ENCODE results near the gene SPO11.

Gene SPO11

GRCh38 chr20:57320358-57320757, 9.2 kb upstream of the SPO11 start:
- Histone ChIP-seq H3K27ac (ENCODE audit: low read depth, low read length) (peak overlapping the region; percentile 99), H3K4me2 (ENCODE audit: low read length) (peak overlapping the region; percentile 94), H3F3A (ENCODE audit: control insufficient read depth, insufficient read depth) (peaks cover 66% of the 10 kb centered on the region), H4K20me1 (ENCODE audit: control insufficient read depth, insufficient read depth, low read depth, low read length) (no peaks in the 10 kb centered on the region), H3K36me3 (ENCODE audit: control insufficient read depth, low read length) (peaks cover 5% of the 10 kb centered on the region), H3K4me3 (ENCODE audit: low read length) (peak overlapping the region; percentile 36), H3K27me3 (ENCODE audit: control insufficient read depth, low read length) (no peaks in the 10 kb centered on the region), H3K9me2 (replicated peaks; ENCODE audit: control insufficient read depth, low read length) (no peaks in the 10 kb centered on the region), H3K9me3 (ENCODE audit: control insufficient read depth, insufficient read depth, low read length) (no peaks in the 10 kb centered on the region), H3K4me1 (ENCODE audit: control insufficient read depth, low read length) (peaks cover 97% of the 10 kb centered on the region), H3K79me2 (ENCODE audit: control insufficient read depth, low read length) (peaks cover 39% of the 10 kb centered on the region)
- TF ChIP-seq EZH2phosphoT487 (IDR thresholded peaks at IDR 0.05; ENCODE audit: borderline replicate concordance, low read length) (no peak), CTCF (IDR thresholded peaks at IDR 0.05; ENCODE audit: low read depth, low read length, poor library complexity, severe bottlenecking) (no peak)

GRCh38 chr20:57321142-57321541, 8.5 kb upstream of the SPO11 start:
- Histone ChIP-seq H4K20me1 (ENCODE audit: control insufficient read depth, insufficient read depth, low read depth, low read length) (no peaks in the 10 kb centered on the region), H3K9me3 (ENCODE audit: control insufficient read depth, insufficient read depth, low read length) (no peaks in the 10 kb centered on the region), H3F3A (ENCODE audit: control insufficient read depth, insufficient read depth) (peaks cover 71% of the 10 kb centered on the region), H3K4me1 (ENCODE audit: control insufficient read depth, low read length) (peaks cover 97% of the 10 kb centered on the region), H3K27ac (ENCODE audit: low read depth, low read length) (peak overlapping the region; percentile 99), H3K4me3 (ENCODE audit: low read length) (0 out of 2 replicates have a peak overlapping the region, but pooled peaks have one; percentile 23), H3K27me3 (ENCODE audit: control insufficient read depth, low read length) (no peaks in the 10 kb centered on the region), H3K4me2 (ENCODE audit: low read length) (peak overlapping the region; percentile 94), H3K79me2 (ENCODE audit: control insufficient read depth, low read length) (peaks cover 40% of the 10 kb centered on the region), H3K36me3 (ENCODE audit: control insufficient read depth, low read length) (peaks cover 5% of the 10 kb centered on the region), H3K9me2 (replicated peaks; ENCODE audit: control insufficient read depth, low read length) (no peaks in the 10 kb centered on the region)
- TF ChIP-seq EZH2phosphoT487 (IDR thresholded peaks at IDR 0.05; ENCODE audit: borderline replicate concordance, low read length) (no peak), CTCF (IDR thresholded peaks at IDR 0.05; ENCODE audit: low read depth, low read length, poor library complexity, severe bottlenecking) (no peak)

GRCh38 chr20:57322476-57322875, 7.1 kb upstream of the SPO11 start:
- H3K27me3 ChIP-seq (ENCODE audit: control insufficient read depth, low read length): no peaks in the 10 kb centered on the region
- H3K9me3 ChIP-seq (ENCODE audit: control insufficient read depth, insufficient read depth, low read length): no peaks in the 10 kb centered on the region
- TF ChIP-seq CTCF (IDR thresholded peaks at IDR 0.05; ENCODE audit: low read depth, low read length, poor library complexity, severe bottlenecking): no peak
- no peak for TF ChIP-seq EZH2phosphoT487 (IDR thresholded peaks at IDR 0.05; ENCODE audit: borderline replicate concordance, low read length)
- H3K4me3 ChIP-seq (ENCODE audit: low read length): peak overlapping the region; percentile 75
- H3F3A ChIP-seq (ENCODE audit: control insufficient read depth, insufficient read depth): peaks cover 74% of the 10 kb centered on the region
- no peaks in the 10 kb centered on the region for H4K20me1 ChIP-seq (ENCODE audit: control insufficient read depth, insufficient read depth, low read depth, low read length)
- peaks cover 98% of the 10 kb centered on the region for H3K4me1 ChIP-seq (ENCODE audit: control insufficient read depth, low read length)
- peaks cover 1% of the 10 kb centered on the region for H3K36me3 ChIP-seq (ENCODE audit: control insufficient read depth, low read length)
- peak overlapping the region; percentile 94 for H3K4me2 ChIP-seq (ENCODE audit: low read length)
- H3K9me2 ChIP-seq (replicated peaks; ENCODE audit: control insufficient read depth, low read length): no peaks in the 10 kb centered on the region
- H3K27ac ChIP-seq (ENCODE audit: low read depth, low read length): peak overlapping the region; percentile 99
- H3K79me2 ChIP-seq (ENCODE audit: control insufficient read depth, low read length): peaks cover 40% of the 10 kb centered on the region
